ENCODE measurements around the gene SPATA22. TPM values are rescaled to one million over a fixed set of nuclear protein-coding genes. Genes with fewer than 3 reads are reported as not detected.
"Not testable (repeated sequence)": the region's sequence is repeated elsewhere in the genome, so short reads cannot be mapped to it uniquely, and the experiment has no call there.

The SPATA22 gene
- total RNA-seq, 1 donor from 2014 or later, result not detected

DNA sequence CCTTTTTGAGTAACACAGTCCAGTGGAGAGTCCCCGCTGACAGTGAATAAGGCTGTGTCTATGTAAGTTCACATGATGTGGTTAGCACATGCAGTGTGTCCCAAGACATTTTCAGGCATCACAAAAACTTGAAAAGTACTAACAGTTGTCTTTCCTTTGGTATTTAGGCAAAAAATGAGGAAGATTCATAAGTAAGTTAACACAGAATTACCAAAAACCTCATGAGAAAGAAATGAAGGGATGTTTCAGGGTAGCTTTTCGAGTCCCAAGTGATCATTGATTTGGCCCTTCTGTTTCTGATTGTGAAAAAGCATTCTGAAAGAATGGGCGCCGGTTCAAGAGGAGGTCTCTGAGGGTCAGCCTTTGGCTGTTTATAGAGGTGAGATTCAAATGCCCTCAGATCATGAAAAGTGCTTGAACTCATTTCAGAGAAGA, 3.6 kb upstream of the SPATA22 start:
- H3K4me3 Mint-ChIP-seq (ENCODE audit: unreplicated experiment), result no peak overlapping the region
- no peaks in the 10 kb centered on the region for H3K9me3 Mint-ChIP-seq (ENCODE audit: unreplicated experiment)
- H3K27me3 Mint-ChIP-seq (ENCODE audit: unreplicated experiment), result no peaks in the 10 kb centered on the region
- DNase-seq (ENCODE audit: low spot score), result no peak
- TF ChIP-seq, protein P1, sequence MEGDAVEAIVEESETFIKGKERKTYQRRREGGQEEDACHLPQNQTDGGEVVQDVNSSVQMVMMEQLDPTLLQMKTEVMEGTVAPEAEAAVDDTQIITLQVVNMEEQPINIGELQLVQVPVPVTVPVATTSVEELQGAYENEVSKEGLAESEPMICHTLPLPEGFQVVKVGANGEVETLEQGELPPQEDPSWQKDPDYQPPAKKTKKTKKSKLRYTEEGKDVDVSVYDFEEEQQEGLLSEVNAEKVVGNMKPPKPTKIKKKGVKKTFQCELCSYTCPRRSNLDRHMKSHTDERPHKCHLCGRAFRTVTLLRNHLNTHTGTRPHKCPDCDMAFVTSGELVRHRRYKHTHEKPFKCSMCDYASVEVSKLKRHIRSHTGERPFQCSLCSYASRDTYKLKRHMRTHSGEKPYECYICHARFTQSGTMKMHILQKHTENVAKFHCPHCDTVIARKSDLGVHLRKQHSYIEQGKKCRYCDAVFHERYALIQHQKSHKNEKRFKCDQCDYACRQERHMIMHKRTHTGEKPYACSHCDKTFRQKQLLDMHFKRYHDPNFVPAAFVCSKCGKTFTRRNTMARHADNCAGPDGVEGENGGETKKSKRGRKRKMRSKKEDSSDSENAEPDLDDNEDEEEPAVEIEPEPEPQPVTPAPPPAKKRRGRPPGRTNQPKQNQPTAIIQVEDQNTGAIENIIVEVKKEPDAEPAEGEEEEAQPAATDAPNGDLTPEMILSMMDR (IDR thresholded peaks at IDR 0.05; ENCODE audit: unreplicated experiment), result no peak
- H3K27ac Mint-ChIP-seq (ENCODE audit: unreplicated experiment), result no peak overlapping the region
- H3K36me3 Mint-ChIP-seq (ENCODE audit: low read depth, unreplicated experiment), result no peaks in the 10 kb centered on the region
- no peaks in the 10 kb centered on the region for H3K4me1 Mint-ChIP-seq (ENCODE audit: unreplicated experiment)

DNA sequence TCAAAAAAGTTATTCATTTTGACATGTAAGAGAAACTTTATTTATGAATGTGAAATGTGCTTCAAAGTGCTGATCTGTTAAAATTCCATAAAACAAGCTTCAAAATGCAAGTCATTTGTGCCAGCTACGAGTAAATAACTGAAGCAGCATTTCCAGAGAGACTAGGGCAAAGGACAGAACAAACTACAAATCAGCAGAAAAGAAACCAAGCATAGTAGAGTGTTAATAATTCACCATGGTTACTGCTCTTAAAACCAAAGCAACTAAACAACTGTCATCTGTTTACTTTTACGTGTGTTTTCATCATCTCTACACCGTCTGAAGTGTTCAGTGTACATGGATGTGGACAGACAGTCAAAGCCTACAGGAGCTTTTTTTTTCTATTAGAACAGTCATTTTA, 2.6 kb upstream of the SPATA22 start:
- DNase-seq (ENCODE audit: low spot score), result no peak
- Mint-ChIP-seq H3K27me3 (ENCODE audit: unreplicated experiment) (no peaks in the 10 kb centered on the region), H3K27ac (ENCODE audit: unreplicated experiment) (no peak overlapping the region), H3K36me3 (ENCODE audit: low read depth, unreplicated experiment) (no peaks in the 10 kb centered on the region), H3K4me1 (ENCODE audit: unreplicated experiment) (no peaks in the 10 kb centered on the region), H3K9me3 (ENCODE audit: unreplicated experiment) (no peaks in the 10 kb centered on the region), H3K4me3 (ENCODE audit: unreplicated experiment) (no peak overlapping the region)
- TF ChIP-seq, protein P1 (IDR thresholded peaks at IDR 0.05; ENCODE audit: unreplicated experiment), result no peak

DNA sequence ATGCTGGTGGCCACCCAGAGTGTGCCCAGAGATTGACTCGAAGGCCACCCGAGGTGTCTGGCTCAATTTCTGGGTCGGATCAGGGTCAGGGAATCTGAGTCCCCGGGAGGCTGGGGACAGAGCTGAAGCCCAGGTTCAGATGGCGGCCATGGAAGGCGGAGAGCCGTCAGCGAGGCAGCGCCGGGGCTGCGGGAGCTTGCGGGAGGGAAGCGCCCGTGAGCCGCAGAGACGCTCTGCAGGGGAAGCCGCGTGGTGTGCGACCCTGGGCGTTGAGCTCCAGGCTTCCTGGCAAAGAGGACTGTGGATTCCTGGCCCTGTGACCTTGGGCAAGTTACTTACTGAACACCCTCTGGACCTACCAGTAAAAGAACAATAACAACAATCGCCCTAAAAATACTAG, 518 bp upstream of the SPATA22 start:
- Mint-ChIP-seq H3K27ac (ENCODE audit: unreplicated experiment) (no peak overlapping the region), H3K4me1 (ENCODE audit: unreplicated experiment) (no peaks in the 10 kb centered on the region), H3K9me3 (ENCODE audit: unreplicated experiment) (no peaks in the 10 kb centered on the region), H3K27me3 (ENCODE audit: unreplicated experiment) (no peaks in the 10 kb centered on the region), H3K4me3 (ENCODE audit: unreplicated experiment) (no peak overlapping the region), H3K36me3 (ENCODE audit: low read depth, unreplicated experiment) (no peaks in the 10 kb centered on the region)
- TF ChIP-seq, protein P1 (IDR thresholded peaks at IDR 0.05; ENCODE audit: unreplicated experiment), result no peak
- DNase-seq (ENCODE audit: low spot score), result no peak

DNA sequence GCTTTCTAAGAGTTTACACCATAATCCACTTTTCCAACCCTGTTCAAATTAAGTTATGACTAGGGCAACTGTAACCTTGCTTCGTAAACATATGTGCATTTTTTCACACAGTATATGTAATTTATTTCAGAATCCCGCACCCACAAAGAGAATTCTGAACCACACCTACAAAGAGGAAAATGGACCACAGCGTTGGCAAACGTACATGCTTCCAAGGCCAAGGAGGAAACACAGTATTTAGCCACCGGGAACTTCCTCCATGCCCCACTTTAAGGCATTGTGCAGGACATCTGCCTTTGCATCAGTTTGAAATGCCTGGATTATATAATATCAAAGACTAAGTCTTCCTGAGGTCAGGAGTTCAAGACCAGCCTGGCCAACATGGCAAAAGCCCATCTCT, 2.1 kb downstream of the SPATA22 start:
- Mint-ChIP-seq H3K4me3 (ENCODE audit: unreplicated experiment) (no peak overlapping the region), H3K9me3 (ENCODE audit: unreplicated experiment) (no peaks in the 10 kb centered on the region), H3K4me1 (ENCODE audit: unreplicated experiment) (no peaks in the 10 kb centered on the region), H3K36me3 (ENCODE audit: low read depth, unreplicated experiment) (no peaks in the 10 kb centered on the region), H3K27ac (ENCODE audit: unreplicated experiment) (no peak overlapping the region), H3K27me3 (ENCODE audit: unreplicated experiment) (no peaks in the 10 kb centered on the region)
- TF ChIP-seq, protein P1 (IDR thresholded peaks at IDR 0.05; ENCODE audit: unreplicated experiment), result no peak
- no peak for DNase-seq (ENCODE audit: low spot score)

DNA sequence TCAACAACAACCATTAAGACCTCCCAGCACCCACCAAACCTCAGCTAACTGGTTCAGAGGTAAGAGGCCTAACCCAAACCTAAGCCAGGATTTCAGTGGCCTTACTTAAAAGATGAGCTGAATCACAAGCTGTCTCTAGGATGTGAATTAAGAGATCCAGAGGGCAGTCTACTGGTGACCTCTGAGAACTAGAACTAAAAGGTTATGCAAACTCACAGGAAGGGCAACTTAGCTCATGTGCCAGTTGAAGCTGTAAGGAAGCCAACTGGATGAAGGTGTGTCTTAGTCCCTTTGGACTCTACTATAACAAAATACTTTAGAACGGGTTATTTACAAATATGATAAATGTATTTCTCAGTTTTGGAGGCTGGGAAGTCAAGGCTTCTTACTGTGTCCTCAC, 5.3 kb downstream of the SPATA22 start:
- not testable (repeated sequence) for H3K4me1 Mint-ChIP-seq (ENCODE audit: unreplicated experiment); H3K27me3 Mint-ChIP-seq (ENCODE audit: unreplicated experiment); H3K27ac Mint-ChIP-seq (ENCODE audit: unreplicated experiment); H3K36me3 Mint-ChIP-seq (ENCODE audit: low read depth, unreplicated experiment); DNase-seq (ENCODE audit: low spot score); H3K4me3 Mint-ChIP-seq (ENCODE audit: unreplicated experiment); H3K9me3 Mint-ChIP-seq (ENCODE audit: unreplicated experiment)

Data from endothelial cell (in vitro differentiated cells).